ENCODE data around the gene OR6M1.

Gene OR6M1

GRCh38 chr11:123775289-123775688 is 30.9 kb downstream of the OR6M1 start:
- DNase-seq = no peak

DNA sequence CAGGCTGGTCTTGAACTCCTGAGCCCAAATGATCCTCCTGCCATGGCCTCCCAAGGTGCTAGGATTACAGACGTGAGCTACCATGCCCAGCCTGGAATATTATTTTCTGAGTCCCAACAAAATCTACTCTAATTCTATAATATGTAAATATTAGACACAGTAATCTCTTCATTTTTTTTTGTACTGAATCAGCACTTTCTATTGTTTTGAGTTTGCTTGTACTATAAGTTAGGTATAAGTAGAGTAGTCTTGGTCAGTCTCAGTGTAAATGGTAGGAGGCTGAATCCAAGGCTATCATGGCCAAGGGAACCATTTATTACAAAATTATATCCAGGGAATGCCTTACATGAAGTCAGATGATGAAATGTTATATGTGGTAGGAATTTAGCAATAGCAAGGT is 32.2 kb downstream of the OR6M1 start:
- no peak for DNase-seq

DNA sequence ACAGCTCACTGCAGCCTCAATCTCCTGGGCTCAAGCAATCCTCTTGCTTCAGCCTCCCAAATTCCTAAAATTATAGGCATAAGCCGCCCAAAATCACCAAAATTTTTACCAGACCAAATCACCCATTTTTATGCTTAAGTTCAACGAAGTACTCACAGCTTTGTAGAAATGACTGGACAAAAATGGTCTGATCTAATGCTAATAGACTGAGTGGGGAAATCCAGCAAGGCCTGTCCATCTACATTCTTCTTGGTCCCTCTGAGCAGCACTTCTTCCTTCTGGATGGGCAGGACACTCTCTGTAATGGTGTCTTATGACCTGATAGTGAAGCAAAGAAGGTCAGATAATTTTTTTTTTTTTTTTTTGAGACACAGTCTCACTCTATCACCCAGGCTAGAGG is 33.1 kb downstream of the OR6M1 start:
- no peak for DNase-seq

DNA sequence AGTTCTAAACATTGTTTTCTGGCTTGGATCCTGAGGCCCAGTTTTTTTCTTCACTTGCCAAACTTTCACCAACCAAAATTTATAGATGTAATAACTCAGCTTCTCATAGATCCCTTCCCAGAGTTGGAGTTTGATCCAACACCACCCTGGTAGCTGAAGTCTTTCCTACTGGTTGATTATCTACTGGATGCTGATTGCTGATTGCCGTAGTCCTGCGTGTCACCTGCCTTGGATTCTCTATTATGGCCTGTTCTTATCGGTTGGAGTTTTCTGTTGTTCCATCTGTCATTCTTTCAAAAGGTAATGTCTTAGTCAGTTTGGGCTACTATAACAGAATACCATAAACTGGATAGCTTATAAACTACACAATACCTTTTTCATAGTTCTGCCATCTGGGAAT is 34.5 kb downstream of the OR6M1 start:
- no peak for DNase-seq

DNA sequence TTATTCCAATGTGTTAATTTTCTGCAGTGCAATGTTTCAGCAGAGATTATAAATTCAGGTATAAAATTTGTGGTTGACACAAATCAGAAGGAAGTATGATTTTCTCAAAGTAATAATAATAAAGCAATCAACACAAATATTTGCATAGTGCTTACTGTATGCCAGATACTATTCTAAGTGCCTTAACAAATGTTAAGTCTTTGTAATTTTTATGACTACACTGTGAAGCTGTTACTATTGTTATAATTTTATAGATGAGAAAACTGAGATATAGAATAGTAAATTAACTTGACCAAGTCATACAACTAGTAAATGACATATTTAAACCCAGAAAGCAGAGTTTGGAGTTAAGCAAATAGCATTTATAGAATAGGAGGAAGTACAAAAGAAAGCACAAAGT is 35.4 kb downstream of the OR6M1 start:
- DNase-seq = no peak

GRCh38 chr11:123765601-123766000 is 40.5 kb downstream of the OR6M1 start:
- DNase-seq = no peak

- DNase-seq = no peak
These were observed 43.7 kb downstream of the OR6M1 start for GRCh38 chr11:123762422-123762821.

DNA sequence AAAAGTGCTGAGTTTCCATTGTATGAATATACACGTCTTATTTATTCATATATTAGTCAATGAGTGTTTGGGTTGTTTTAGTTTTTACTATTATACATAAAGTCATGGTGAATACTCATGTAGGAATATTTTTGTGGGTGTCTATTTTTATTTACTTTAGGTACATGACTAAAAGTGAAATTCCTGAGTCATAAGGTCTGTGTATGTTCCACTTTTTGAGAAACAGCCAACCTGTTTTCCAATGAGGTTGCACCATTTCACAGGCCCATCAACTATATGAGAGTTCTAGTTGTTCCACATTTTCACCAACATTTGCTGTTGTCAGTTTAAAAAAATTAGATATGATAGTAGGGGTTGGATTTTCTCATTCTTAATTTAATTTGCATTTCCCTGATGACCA is 45.3 kb downstream of the OR6M1 start:
- no peak for DNase-seq

GRCh38 chr11:123757976-123758375 is 48.2 kb downstream of the OR6M1 start:
- no peak for DNase-seq

DNA sequence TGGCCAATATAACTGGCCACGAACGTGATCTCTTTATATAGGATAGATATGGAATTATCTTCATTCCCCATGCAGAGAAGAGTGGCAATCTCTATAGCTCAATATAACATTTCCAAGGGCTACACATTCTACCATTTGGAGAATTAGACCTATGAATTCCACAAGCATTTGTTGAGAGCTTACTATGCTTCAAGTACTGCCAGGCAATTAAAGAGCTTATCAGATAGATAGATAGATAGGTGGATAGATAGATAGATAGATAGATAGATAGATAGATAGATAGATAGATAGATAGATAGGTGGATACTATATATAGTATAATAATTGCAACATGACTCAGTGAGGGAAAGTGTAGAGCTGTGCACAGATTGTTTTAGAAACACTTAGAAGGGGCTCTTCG is 50.3 kb downstream of the OR6M1 start:
- no peak for DNase-seq
